ENCODE measurements around the gene CSK.

DNA sequence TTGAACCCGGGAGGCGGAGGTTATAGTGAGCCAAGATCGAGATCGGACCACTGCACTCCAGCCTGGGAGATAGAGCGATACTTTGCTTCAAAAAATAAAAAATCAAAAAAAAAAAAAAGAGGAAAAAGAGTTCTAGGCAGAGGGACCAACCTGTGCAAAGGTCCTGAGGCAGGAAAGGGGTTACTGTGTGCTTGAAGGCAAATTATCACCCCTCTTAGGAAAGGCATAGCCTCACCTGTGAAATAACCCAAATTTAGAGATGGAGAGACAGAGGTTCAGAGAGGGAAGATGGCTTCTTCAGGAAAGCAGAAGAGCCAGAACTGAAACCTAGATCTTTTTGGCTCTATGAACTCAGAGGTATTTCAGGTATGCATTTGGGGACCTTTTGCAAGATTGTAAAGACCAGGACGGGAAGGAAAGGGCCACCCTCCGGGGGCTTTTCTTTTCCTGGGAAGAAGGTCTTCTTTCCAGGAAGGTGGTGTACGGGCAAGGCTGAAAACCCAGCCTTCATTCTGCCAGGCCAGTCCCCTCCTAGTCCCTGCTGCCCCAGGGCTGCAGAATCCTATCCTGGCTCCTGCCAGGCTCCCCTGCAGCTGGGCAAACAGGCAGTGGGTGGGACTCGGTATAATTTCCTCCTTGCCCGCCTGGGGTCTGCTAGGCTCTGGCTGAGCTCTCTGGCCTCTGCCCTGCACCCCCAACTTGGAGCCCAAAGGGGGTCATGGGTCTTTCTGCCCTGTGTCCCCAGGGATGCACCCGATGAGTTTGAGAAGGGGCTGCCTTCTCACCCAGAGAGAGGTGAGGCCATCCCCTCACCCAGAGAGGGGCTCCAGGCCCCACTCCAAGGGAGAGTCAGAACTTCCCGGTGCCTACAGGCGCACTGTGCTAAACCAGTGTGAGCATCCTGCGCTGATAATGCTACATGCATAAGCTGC, 14.4 kb upstream of the CSK start:
- no peak for TF ChIP-seq SP1 (IDR thresholded peaks at IDR 0.05)
- TF ChIP-seq, protein P1, sequence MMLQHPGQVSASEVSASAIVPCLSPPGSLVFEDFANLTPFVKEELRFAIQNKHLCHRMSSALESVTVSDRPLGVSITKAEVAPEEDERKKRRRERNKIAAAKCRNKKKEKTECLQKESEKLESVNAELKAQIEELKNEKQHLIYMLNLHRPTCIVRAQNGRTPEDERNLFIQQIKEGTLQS (IDR thresholded peaks at IDR 0.05), result no peak
- no peak for TF ChIP-seq CTCF (IDR thresholded peaks at IDR 0.05; ENCODE audit: low read depth, low read length, missing input control)
- no peak for TF ChIP-seq REST (IDR thresholded peaks at IDR 0.05)
